Measurements from ENCODE around the gene INPP5A.

Gene INPP5A

GRCh38 chr10:132614431-132615340 is 77.1 kb downstream of the INPP5A start:
- DNase-seq (ENCODE audit: low read depth): no peak

- no peak for DNase-seq (ENCODE audit: low read depth)
These were observed 78.0 kb downstream of the INPP5A start for GRCh38 chr10:132615341-132616169.

GRCh38 chr10:132616170-132616995 is 78.8 kb downstream of the INPP5A start:
- no peak for DNase-seq (ENCODE audit: low read depth)

GRCh38 chr10:132616996-132617736 is 79.6 kb downstream of the INPP5A start:
- DNase-seq (ENCODE audit: low read depth): peak; percentile 25

- no peak for DNase-seq (ENCODE audit: low read depth)
These were observed 80.1 kb downstream of the INPP5A start for GRCh38 chr10:132617737-132618052.

GRCh38 chr10:132618158-132618919 is 80.8 kb downstream of the INPP5A start:
- DNase-seq (ENCODE audit: low read depth): peak; percentile 75

- no peak for DNase-seq (ENCODE audit: low read depth)
These were observed 82.3 kb downstream of the INPP5A start for GRCh38 chr10:132619927-132620326.

GRCh38 chr10:132624061-132624846 is 86.7 kb downstream of the INPP5A start:
- no peak for DNase-seq (ENCODE audit: low read depth)

GRCh38 chr10:132624847-132625471 is 87.4 kb downstream of the INPP5A start:
- DNase-seq (ENCODE audit: low read depth): no peak

- DNase-seq (ENCODE audit: low read depth): no peak
These were observed 88.6 kb downstream of the INPP5A start for GRCh38 chr10:132626019-132626760.

- no peak for DNase-seq (ENCODE audit: low read depth)
These were observed 89.4 kb downstream of the INPP5A start for GRCh38 chr10:132626761-132627665.

GRCh38 chr10:132627666-132628531 is 90.3 kb downstream of the INPP5A start:
- peak; percentile 91 for DNase-seq (ENCODE audit: low read depth)

- peak; percentile 41 for DNase-seq (ENCODE audit: low read depth)
These were observed 91.6 kb downstream of the INPP5A start for GRCh38 chr10:132628966-132629900.

GRCh38 chr10:132630156-132630555 is 92.6 kb downstream of the INPP5A start:
- DNase-seq (ENCODE audit: low read depth): no peak

- no peak for DNase-seq (ENCODE audit: low read depth)
These were observed 93.2 kb downstream of the INPP5A start for GRCh38 chr10:132630666-132631337.

All from amniotic epithelial cell (primary cell).